Fibroblast of lung (primary cell): ENCODE data around the gene ST6GAL1. TPM values are rescaled to one million over a fixed set of nuclear protein-coding genes. Genes with fewer than 3 reads are reported as not detected.

Experiments used
- DNase-seq, 2 donors: peaks; one replicate each; pipeline versions ENCODE4 v3.0.0 to v3.0.0-alpha.2; 2010; ENCODE audit warnings: low read depth in 2 of 2
- H2AFZ ChIP-seq: 2 replicates; pipeline ENCODE4 v1.5.1; 2012; ENCODE audit warnings: low read length, control low read depth, inconsistent platforms
- H3K27ac ChIP-seq: 2 replicates; pipeline ENCODE4 v1.5.1; 2011; ENCODE audit warnings: low read length, control low read depth; ENCODE audit not compliant: insufficient read depth
- H3K27me3 ChIP-seq: 2 replicates; pipeline ENCODE4 v1.5.1; 2011; ENCODE audit warnings: mild to moderate bottlenecking, low read length; ENCODE audit not compliant: control insufficient read depth, insufficient read depth
- H3K36me3 ChIP-seq: 2 replicates; pipeline ENCODE4 v1.5.1; 2011; ENCODE audit warnings: low read length; ENCODE audit not compliant: control insufficient read depth, insufficient read depth
- H3K4me1 ChIP-seq: 2 replicates; pipeline ENCODE4 v1.5.1; 2011; ENCODE audit warnings: low read length; ENCODE audit not compliant: control insufficient read depth, insufficient read depth; ENCODE audit errors: extremely low read depth
- H3K4me2 ChIP-seq: 2 replicates; pipeline ENCODE4 v1.5.1; 2011; ENCODE audit warnings: low read length, control low read depth; ENCODE audit not compliant: insufficient read depth; ENCODE audit errors: extremely low read depth
- H3K4me3 ChIP-seq, 4 experiments: fragments of 200-600 bp in 1 of 4; sonication (generic) in 1 of 4; replicated peaks in 1 of 4; 2 replicates each; pipeline ENCODE4 v1.5.1; 2011 to 2016; ENCODE audit warnings: low read length in 4 of 4, low read depth in 3 of 4, mild to moderate bottlenecking in 3 of 4, control low read depth in 2 of 4, inconsistent platforms in 1 of 4, mixed read lengths in 1 of 4; ENCODE audit not compliant: insufficient read depth in 1 of 4; ENCODE audit errors: control extremely low read depth in 1 of 4
- H3K79me2 ChIP-seq: 2 replicates; pipeline ENCODE4 v1.5.1; 2012; ENCODE audit warnings: mild to moderate bottlenecking, low read length, inconsistent platforms; ENCODE audit not compliant: control insufficient read depth, insufficient read depth
- H3K9ac ChIP-seq: 2 replicates; pipeline ENCODE4 v1.5.1; 2011; ENCODE audit warnings: mild to moderate bottlenecking, low read length, control low read depth; ENCODE audit not compliant: insufficient read depth
- H3K9me3 ChIP-seq: 2 replicates; pipeline ENCODE4 v1.5.1; 2012; ENCODE audit warnings: low read depth, low read length; ENCODE audit not compliant: control insufficient read depth, insufficient read depth
- H4K20me1 ChIP-seq: 2 replicates; pipeline ENCODE4 v1.5.1; 2011; ENCODE audit warnings: low read length; ENCODE audit not compliant: control insufficient read depth, insufficient read depth; ENCODE audit errors: extremely low read depth
- EZH2 ChIP-seq: IDR thresholded peaks from 2 replicates; pipeline ENCODE4 v1.5.1; 2012; ENCODE audit warnings: low read length, control low read depth, mild to moderate bottlenecking; ENCODE audit errors: missing control alignments
- polyA plus RNA-seq, 2 donors: library from polyadenylated mRNA; depleted of rRNA in 1 of 2; stranded (reverse) in 1 of 2; unstranded in 1 of 2; fragments of >200 nt; gene quantifications; 2 replicates each; pipeline ENCODE4 v1.2.1, GENCODE V29; 2011 to 2012; ENCODE audit warnings: missing spikeins in 1 of 2
- total RNA-seq: library from RNA; depleted of rRNA; stranded (reverse); fragments of >200 nt; gene quantifications from 2 replicates; pipeline ENCODE4 v1.2.1, GENCODE V29; 2014
- TF ChIP-seq, protein P1 (sequence below), 2 donors: IDR thresholded peaks in 1 of 2; conservative IDR thresholded peaks in 1 of 2; 1 replicate in 1 of 2; 2 replicates in 1 of 2; pipeline ENCODE4 v1.5.1; 2011 to 2012; ENCODE audit warnings: low read length in 2 of 2, control low read depth in 1 of 2, inconsistent platforms in 1 of 2, low read depth in 1 of 2, mild to moderate bottlenecking in 1 of 2

Gene ST6GAL1
- total and polyA plus RNA-seq, 2 donors (not counting 1 experiment from before 2014, with no cell fraction given) = 0.83 to 1.00 TPM

DNA sequence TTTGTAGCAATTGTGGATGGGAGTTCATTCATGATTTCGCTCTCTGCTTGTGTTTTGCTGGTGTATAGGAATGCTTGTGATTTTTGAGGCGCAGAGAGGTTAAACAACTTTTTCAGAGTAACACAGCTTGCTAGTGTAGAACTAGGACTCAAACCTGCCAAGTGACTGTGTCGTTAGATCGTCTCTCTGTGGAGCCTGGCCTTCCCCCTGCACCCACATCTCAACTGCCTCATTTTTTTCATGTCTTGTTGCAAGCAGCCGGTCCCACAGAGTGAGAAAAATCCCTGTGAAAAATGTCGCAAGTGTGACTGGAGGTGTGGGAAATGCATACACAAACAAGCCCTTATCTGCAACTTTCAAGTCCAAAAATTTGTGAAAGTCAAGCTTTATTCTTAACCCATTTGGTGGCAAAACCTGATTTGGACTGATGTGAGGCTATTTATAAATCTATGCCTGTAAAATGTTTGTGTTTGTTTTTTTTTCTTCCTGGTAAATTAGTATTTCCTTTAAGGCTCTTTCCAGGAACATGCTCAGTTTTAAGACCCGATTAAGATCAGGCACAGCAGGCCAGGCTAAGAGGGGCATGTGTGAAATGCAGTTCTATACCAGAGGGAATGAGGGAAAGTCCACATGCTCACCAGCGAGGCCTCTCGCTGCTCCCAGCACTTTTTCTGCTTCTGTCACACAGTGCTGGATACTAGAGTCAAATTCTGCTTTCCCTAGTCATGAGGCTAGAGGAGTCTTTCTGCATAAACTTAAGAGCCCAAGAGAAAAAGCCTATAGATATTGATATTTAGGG is 25.8 kb downstream of the ST6GAL1 start:
- H3K9ac ChIP-seq = no peak overlapping the region
- TF ChIP-seq, protein P1, sequence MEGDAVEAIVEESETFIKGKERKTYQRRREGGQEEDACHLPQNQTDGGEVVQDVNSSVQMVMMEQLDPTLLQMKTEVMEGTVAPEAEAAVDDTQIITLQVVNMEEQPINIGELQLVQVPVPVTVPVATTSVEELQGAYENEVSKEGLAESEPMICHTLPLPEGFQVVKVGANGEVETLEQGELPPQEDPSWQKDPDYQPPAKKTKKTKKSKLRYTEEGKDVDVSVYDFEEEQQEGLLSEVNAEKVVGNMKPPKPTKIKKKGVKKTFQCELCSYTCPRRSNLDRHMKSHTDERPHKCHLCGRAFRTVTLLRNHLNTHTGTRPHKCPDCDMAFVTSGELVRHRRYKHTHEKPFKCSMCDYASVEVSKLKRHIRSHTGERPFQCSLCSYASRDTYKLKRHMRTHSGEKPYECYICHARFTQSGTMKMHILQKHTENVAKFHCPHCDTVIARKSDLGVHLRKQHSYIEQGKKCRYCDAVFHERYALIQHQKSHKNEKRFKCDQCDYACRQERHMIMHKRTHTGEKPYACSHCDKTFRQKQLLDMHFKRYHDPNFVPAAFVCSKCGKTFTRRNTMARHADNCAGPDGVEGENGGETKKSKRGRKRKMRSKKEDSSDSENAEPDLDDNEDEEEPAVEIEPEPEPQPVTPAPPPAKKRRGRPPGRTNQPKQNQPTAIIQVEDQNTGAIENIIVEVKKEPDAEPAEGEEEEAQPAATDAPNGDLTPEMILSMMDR (conservative IDR thresholded peaks at IDR 0.05 in 1 of 2, IDR thresholded peaks at IDR 0.05 in 1 of 2; ENCODE audit: low read depth in 1 of 2, low read length in 2 of 2) = no peak
- TF ChIP-seq EZH2 = no peak
- no peaks in the 10 kb centered on the region for H3K36me3 ChIP-seq
- H3K4me3 ChIP-seq = no peak overlapping the region
- H3K4me2 ChIP-seq = no peak overlapping the region
- DNase-seq = no peak
- no peaks in the 10 kb centered on the region for H4K20me1 ChIP-seq
- H3K27ac ChIP-seq = no peak overlapping the region
- H3K9me3 ChIP-seq = no peaks in the 10 kb centered on the region
- H3K79me2 ChIP-seq = no peaks in the 10 kb centered on the region
- no peaks in the 10 kb centered on the region for H3K4me1 ChIP-seq
- no peaks in the 10 kb centered on the region for H3K27me3 ChIP-seq
- H2AFZ ChIP-seq = no peak overlapping the region

DNA sequence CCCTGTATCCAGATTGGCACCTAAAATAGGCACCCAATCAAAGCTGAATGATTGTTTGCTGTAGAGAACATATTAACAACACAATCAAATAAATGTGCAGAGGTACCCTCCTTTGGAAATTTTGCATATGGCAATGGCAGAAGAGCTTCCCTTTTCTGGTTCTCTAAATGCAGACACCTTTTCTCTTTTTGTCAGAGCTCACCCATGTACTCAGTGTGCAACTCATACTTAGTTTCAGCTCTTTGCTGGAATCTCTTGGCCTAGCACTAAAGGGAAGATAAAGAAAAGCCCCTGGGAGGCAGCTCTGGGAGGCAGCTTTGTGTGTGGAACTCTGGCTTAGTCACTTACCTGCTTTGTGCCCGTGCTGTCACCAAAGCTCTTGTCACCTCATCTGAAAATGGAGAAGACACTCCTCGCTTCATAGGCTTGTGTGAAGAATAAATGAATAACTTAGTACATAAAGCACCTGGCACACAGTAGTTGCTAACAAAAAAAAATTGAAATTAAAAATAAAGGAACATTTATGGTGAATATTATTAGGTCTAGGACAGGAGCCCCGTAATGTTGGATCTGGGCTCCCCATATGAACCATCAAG is 28.8 kb downstream of the ST6GAL1 start:
- Histone ChIP-seq H2AFZ (no peak overlapping the region), H3K27me3 (no peaks in the 10 kb centered on the region), H3K4me2 (no peak overlapping the region), H3K9me3 (no peaks in the 10 kb centered on the region), H3K4me3 (no peak overlapping the region), H3K36me3 (no peaks in the 10 kb centered on the region), H4K20me1 (no peaks in the 10 kb centered on the region), H3K79me2 (no peaks in the 10 kb centered on the region), H3K9ac (no peak overlapping the region), H3K27ac (no peak overlapping the region), H3K4me1 (no peaks in the 10 kb centered on the region)
- no peak for TF ChIP-seq EZH2
- TF ChIP-seq, protein P1 (conservative IDR thresholded peaks at IDR 0.05 in 1 of 2, IDR thresholded peaks at IDR 0.05 in 1 of 2; ENCODE audit: low read depth in 1 of 2, low read length in 2 of 2) = no peak
- DNase-seq = no peak

DNA sequence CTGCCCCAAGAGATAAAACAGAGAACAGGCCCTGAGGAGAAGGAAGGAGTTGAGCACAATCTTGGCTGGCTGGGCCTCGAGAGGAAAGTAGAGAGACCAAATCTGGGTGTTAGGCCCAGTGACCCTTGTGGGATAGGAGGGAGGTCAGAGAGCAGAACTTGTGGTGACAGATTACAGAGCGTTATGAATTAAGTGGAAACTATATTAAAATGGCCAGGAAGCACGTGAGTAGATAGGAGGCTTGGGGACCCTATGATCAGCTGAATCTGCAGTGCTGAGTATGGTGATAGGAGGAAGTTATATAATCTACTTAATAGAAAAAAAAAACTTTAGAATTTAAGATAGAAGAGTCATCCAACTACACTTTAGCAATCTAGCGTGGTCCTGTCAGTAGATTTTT is 30.0 kb downstream of the ST6GAL1 start:
- Histone ChIP-seq H3K79me2 (no peaks in the 10 kb centered on the region), H3K4me1 (no peaks in the 10 kb centered on the region), H3K27me3 (no peaks in the 10 kb centered on the region), H4K20me1 (no peaks in the 10 kb centered on the region), H3K4me2 (no peak overlapping the region), H3K27ac (no peak overlapping the region), H3K36me3 (no peaks in the 10 kb centered on the region), H3K9me3 (no peaks in the 10 kb centered on the region), H3K9ac (no peak overlapping the region), H3K4me3 (no peak overlapping the region), H2AFZ (no peak overlapping the region)
- no peak for DNase-seq
- no peak for TF ChIP-seq EZH2
- TF ChIP-seq, protein P1 (conservative IDR thresholded peaks at IDR 0.05 in 1 of 2, IDR thresholded peaks at IDR 0.05 in 1 of 2; ENCODE audit: low read depth in 1 of 2, low read length in 2 of 2) = no peak
